ENCODE measurements around the gene LPCAT1. TPM values are rescaled to one million over a fixed set of nuclear protein-coding genes. Genes with fewer than 3 reads are reported as not detected.

Gene LPCAT1
- total RNA-seq, 5 donors from 2014 or later (not counting 1 experiment from before 2014, with no cell fraction given) = 27.9 to 57.7 (median 50.3) TPM

GRCh38 chr5:1485579-1486118 lies 38.1 kb downstream of the LPCAT1 start:
- Mint-ChIP-seq H3K9me3 (no peaks in the 10 kb centered on the region), H3K36me3 (peaks cover 19% of the 10 kb centered on the region), H3K27me3 (no peaks in the 10 kb centered on the region), H3K4me1 (peaks cover 6 to 18% (median 6%) of the 10 kb centered on the region in 3 donors), H3K4me3 (no peak overlapping the region), H3K27ac (no peak overlapping the region)
- H3K9me3 ChIP-seq = no peaks in the 10 kb centered on the region
- DNase-seq (no peak), ATAC-seq (replicated peaks in 1 of 4) (no peak)
- no peak overlapping the region for H3K27ac ChIP-seq (ENCODE audit: low read length)
- H3K4me3 ChIP-seq (ENCODE audit: control insufficient read depth in 1 of 2, extremely low read depth in 1 of 2, low read length in 1 of 2) = no peak overlapping the region
- peaks cover 0 to 28% of the 10 kb centered on the region in 2 experiments for H3K4me1 ChIP-seq (ENCODE audit: control insufficient read depth in 1 of 2, extremely low read depth in 1 of 2, insufficient read depth in 2 of 2, low read length in 2 of 2)
- POLR2A ChIA-PET = no interaction called here
- H3K27me3 ChIP-seq (replicated peaks in 1 of 2; ENCODE audit: control insufficient read depth in 2 of 2, extremely low read depth in 1 of 2, insufficient read depth in 2 of 2, low read length in 1 of 2) = no peaks in the 10 kb centered on the region
- CTCF ChIA-PET = no interaction called here
- WGBS (ENCODE audit: insufficient coverage) = 97% methylated on average over 13 of the region's 15 CpGs
- H3K36me3 ChIP-seq (ENCODE audit: control insufficient read depth in 2 of 2, extremely low read depth in 1 of 2, insufficient read depth in 1 of 2, low read length in 1 of 2) = peaks cover 15 to 46% of the 10 kb centered on the region in 2 donors

DNA sequence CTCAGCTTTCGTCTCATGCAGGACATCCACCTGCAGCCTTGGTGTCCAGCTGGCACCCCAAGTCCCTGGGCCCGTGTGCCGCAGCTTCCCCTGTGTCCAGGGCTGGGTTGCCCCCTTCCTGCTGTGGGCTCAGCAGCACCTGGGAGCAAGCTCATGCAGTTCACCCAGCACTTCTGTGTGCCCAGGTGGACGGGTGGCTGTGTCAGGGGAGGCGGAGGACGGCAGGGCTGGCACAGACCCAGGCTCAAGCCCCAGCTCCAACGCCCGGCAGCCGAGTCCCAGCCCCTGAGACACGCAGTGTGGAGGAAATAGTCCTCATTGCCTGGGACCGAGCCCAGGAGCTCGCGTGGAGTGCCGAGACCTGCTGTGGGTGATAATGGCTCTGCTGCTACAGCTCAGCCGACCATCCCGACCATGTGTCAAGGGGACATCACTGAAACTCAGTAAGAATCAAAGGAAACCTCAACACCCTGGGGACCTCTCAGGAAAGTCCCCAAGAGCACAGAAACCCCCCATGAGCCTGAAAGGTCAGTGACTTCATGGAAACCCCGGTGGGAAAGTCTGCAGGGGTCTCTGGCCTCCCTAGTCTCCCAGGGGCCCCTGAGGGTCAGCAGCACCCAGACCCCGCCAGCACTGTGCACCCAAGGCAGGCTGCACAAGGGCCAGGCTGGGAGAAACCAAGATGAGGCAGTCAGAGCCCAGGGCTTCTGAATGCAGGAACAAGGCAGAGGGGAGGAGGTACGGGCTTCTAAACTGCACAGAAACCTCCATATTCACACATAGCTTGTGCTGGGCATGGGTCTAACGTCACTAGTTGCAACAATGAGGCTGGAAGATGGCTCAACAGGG lies 38.8 kb downstream of the LPCAT1 start:
- Mint-ChIP-seq H3K27ac (peak overlapping the region in 1 of 2 donors; percentile 49), H3K27me3 (no peaks in the 10 kb centered on the region), H3K9me3 (no peaks in the 10 kb centered on the region), H3K4me1 (peaks cover 6 to 21% (median 9%) of the 10 kb centered on the region in 3 donors), H3K36me3 (peaks cover 19% of the 10 kb centered on the region), H3K4me3 (no peak overlapping the region)
- no peak overlapping the region for H3K27ac ChIP-seq (ENCODE audit: low read length)
- H3K4me3 ChIP-seq (ENCODE audit: control insufficient read depth in 1 of 2, extremely low read depth in 1 of 2, low read length in 1 of 2) = no peak overlapping the region
- ATAC-seq (replicated peaks in 1 of 4) (no peak), DNase-seq (no peak)
- peaks cover 0 to 28% of the 10 kb centered on the region in 2 experiments for H3K4me1 ChIP-seq (ENCODE audit: control insufficient read depth in 1 of 2, extremely low read depth in 1 of 2, insufficient read depth in 2 of 2, low read length in 2 of 2)
- H3K9me3 ChIP-seq = no peaks in the 10 kb centered on the region
- 76% methylated on average over 16 of the region's 20 CpGs for WGBS (ENCODE audit: insufficient coverage)
- ChIA-PET POLR2A (no interaction called here), CTCF (no interaction called here)
- H3K36me3 ChIP-seq (ENCODE audit: control insufficient read depth in 2 of 2, extremely low read depth in 1 of 2, insufficient read depth in 1 of 2, low read length in 1 of 2) = peaks cover 15 to 46% of the 10 kb centered on the region in 2 donors
- H3K27me3 ChIP-seq (replicated peaks in 1 of 2; ENCODE audit: control insufficient read depth in 2 of 2, extremely low read depth in 1 of 2, insufficient read depth in 2 of 2, low read length in 1 of 2) = no peaks in the 10 kb centered on the region

- H3K9me3 ChIP-seq = no peaks in the 10 kb centered on the region
- H3K27me3 ChIP-seq (replicated peaks in 1 of 2; ENCODE audit: control insufficient read depth in 2 of 2, extremely low read depth in 1 of 2, insufficient read depth in 2 of 2, low read length in 1 of 2) = no peaks in the 10 kb centered on the region
- no peak for ATAC-seq (replicated peaks in 1 of 4)
- Mint-ChIP-seq H3K4me3 (no peak overlapping the region), H3K27ac (no peak overlapping the region), H3K9me3 (no peaks in the 10 kb centered on the region), H3K4me1 (peaks cover 6 to 18% (median 10%) of the 10 kb centered on the region in 3 donors), H3K27me3 (no peaks in the 10 kb centered on the region), H3K36me3 (peaks cover 19% of the 10 kb centered on the region)
- no peak overlapping the region for H3K27ac ChIP-seq (ENCODE audit: low read length)
- no peak overlapping the region for H3K4me3 ChIP-seq (ENCODE audit: control insufficient read depth in 1 of 2, extremely low read depth in 1 of 2, low read length in 1 of 2)
- ChIA-PET POLR2A (no interaction called here), CTCF (no interaction called here)
- peaks cover 17 to 46% of the 10 kb centered on the region in 2 donors for H3K36me3 ChIP-seq (ENCODE audit: control insufficient read depth in 2 of 2, extremely low read depth in 1 of 2, insufficient read depth in 1 of 2, low read length in 1 of 2)
- peaks cover 0 to 26% of the 10 kb centered on the region in 2 experiments for H3K4me1 ChIP-seq (ENCODE audit: control insufficient read depth in 1 of 2, extremely low read depth in 1 of 2, insufficient read depth in 2 of 2, low read length in 2 of 2)
- 95% methylated on average over 23 of the region's 33 CpGs for WGBS (ENCODE audit: insufficient coverage)
- DNase-seq = no peak
These were observed 39.7 kb downstream of the LPCAT1 start for GRCh38 chr5:1483856-1484729.

- ATAC-seq (replicated peaks in 1 of 4) (no peak), DNase-seq (no peak)
- peaks cover 13% of the 10 kb centered on the region for H3K36me3 Mint-ChIP-seq
- ChIA-PET POLR2A (no interaction called here), CTCF (no interaction called here)
- peaks cover 6 to 14% (median 7%) of the 10 kb centered on the region in 3 donors for H3K4me1 Mint-ChIP-seq
- Histone ChIP-seq H3K36me3 (ENCODE audit: control insufficient read depth in 2 of 2, extremely low read depth in 1 of 2, insufficient read depth in 1 of 2, low read length in 1 of 2) (peaks cover 24 to 55% of the 10 kb centered on the region in 2 donors), H3K4me1 (ENCODE audit: control insufficient read depth in 1 of 2, extremely low read depth in 1 of 2, insufficient read depth in 2 of 2, low read length in 2 of 2) (peaks cover 0 to 19% of the 10 kb centered on the region in 2 experiments), H3K27ac (ENCODE audit: low read length) (no peak overlapping the region), H3K27me3 (replicated peaks in 1 of 2; ENCODE audit: control insufficient read depth in 2 of 2, extremely low read depth in 1 of 2, insufficient read depth in 2 of 2, low read length in 1 of 2) (no peaks in the 10 kb centered on the region), H3K9me3 (no peaks in the 10 kb centered on the region), H3K4me3 (ENCODE audit: control insufficient read depth in 1 of 2, extremely low read depth in 1 of 2, low read length in 1 of 2) (no peak overlapping the region)
- no peak overlapping the region for H3K4me3 Mint-ChIP-seq
- no peaks in the 10 kb centered on the region for H3K9me3 Mint-ChIP-seq
- no peaks in the 10 kb centered on the region for H3K27me3 Mint-ChIP-seq
- WGBS (ENCODE audit: insufficient coverage) = 95% methylated on average over 10 of the region's 13 CpGs
- H3K27ac Mint-ChIP-seq = no peak overlapping the region
These were observed 40.7 kb downstream of the LPCAT1 start for GRCh38 chr5:1483064-1483463.

DNA sequence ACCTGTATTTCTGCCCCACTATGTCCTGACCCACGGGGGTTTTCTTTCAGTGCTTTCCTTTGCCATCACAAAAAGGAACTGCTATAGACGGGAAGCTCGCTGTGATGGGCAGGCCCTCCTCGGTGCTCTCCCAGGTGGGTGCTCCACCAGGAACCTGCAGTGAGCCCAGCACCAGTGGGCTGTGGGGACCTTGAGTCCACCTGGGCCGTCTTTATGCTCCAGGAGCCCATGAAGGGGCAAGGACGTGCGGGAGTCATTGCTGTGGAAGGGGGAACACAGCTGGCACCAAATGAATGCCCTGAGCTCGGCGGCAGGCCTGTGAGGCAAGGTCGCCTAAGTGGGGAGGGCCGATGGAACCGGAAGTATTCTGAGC lies 41.8 kb downstream of the LPCAT1 start:
- Histone ChIP-seq H3K9me3 (no peaks in the 10 kb centered on the region), H3K4me1 (ENCODE audit: control insufficient read depth in 1 of 2, extremely low read depth in 1 of 2, insufficient read depth in 2 of 2, low read length in 2 of 2) (peaks cover 0 to 19% of the 10 kb centered on the region in 2 experiments), H3K27ac (ENCODE audit: low read length) (no peak overlapping the region), H3K36me3 (ENCODE audit: control insufficient read depth in 2 of 2, extremely low read depth in 1 of 2, insufficient read depth in 1 of 2, low read length in 1 of 2) (peaks cover 21 to 52% of the 10 kb centered on the region in 2 donors), H3K27me3 (replicated peaks in 1 of 2; ENCODE audit: control insufficient read depth in 2 of 2, extremely low read depth in 1 of 2, insufficient read depth in 2 of 2, low read length in 1 of 2) (no peaks in the 10 kb centered on the region), H3K4me3 (ENCODE audit: control insufficient read depth in 1 of 2, extremely low read depth in 1 of 2, low read length in 1 of 2) (no peak overlapping the region)
- ChIA-PET CTCF (no interaction called here), POLR2A (no interaction called here)
- Mint-ChIP-seq H3K27ac (no peak overlapping the region), H3K9me3 (no peaks in the 10 kb centered on the region), H3K4me3 (no peak overlapping the region), H3K4me1 (peaks cover 6 to 14% (median 7%) of the 10 kb centered on the region in 3 donors), H3K36me3 (peaks cover 12% of the 10 kb centered on the region), H3K27me3 (no peaks in the 10 kb centered on the region)
- DNase-seq = no peak
- WGBS (ENCODE audit: insufficient coverage) = 87% methylated on average over 12 of the region's 12 CpGs
- no peak for ATAC-seq (replicated peaks in 1 of 4)

DNA sequence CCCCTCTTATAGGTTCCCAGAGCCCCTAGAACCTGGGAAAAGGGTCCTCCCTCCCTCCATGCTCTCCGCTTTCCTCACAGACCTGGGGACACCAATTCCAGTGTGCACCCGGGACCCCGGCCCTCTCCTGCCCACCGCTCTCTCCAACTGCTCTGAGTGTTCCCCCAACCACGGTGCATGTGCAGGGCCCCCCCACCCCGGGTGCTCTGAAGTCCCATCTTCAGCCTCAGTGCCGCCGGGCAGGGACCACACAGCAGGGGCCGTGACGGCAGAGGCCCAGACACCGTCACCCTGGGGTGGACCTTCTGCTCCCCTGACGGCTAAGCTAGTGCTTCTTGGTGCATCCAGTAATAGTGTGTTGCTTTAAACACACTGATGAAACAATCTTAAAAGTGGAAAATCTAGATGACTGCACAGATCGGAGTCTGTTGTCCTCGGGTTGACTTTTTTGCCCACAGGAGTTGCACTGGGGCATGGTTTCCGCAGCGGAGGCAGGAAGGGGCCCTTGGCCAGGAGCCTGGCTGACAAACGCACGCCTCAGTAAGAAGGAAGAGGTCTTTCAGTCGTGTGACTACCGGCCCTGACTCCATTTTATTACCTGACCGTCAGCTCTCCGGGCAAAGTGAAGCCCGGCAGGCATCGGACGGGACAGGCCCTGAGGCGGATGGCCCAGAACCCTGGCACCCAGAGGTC lies 42.3 kb downstream of the LPCAT1 start:
- DNase-seq = no peak
- WGBS (ENCODE audit: insufficient coverage) = 90% methylated on average over 26 of the region's 26 CpGs
- Histone ChIP-seq H3K36me3 (ENCODE audit: control insufficient read depth in 2 of 2, extremely low read depth in 1 of 2, insufficient read depth in 1 of 2, low read length in 1 of 2) (peaks cover 23 to 52% of the 10 kb centered on the region in 2 donors), H3K27me3 (replicated peaks in 1 of 2; ENCODE audit: control insufficient read depth in 2 of 2, extremely low read depth in 1 of 2, insufficient read depth in 2 of 2, low read length in 1 of 2) (no peaks in the 10 kb centered on the region), H3K27ac (ENCODE audit: low read length) (no peak overlapping the region), H3K4me1 (ENCODE audit: control insufficient read depth in 1 of 2, extremely low read depth in 1 of 2, insufficient read depth in 2 of 2, low read length in 2 of 2) (peaks cover 0 to 19% of the 10 kb centered on the region in 2 experiments), H3K9me3 (no peaks in the 10 kb centered on the region), H3K4me3 (ENCODE audit: control insufficient read depth in 1 of 2, extremely low read depth in 1 of 2, low read length in 1 of 2) (no peak overlapping the region)
- POLR2A ChIA-PET = no interaction called here
- no peak for ATAC-seq (replicated peaks in 1 of 4)
- Mint-ChIP-seq H3K27ac (no peak overlapping the region), H3K36me3 (peaks cover 16% of the 10 kb centered on the region), H3K4me1 (peaks cover 6 to 14% (median 7%) of the 10 kb centered on the region in 3 donors), H3K27me3 (no peaks in the 10 kb centered on the region), H3K4me3 (no peak overlapping the region), H3K9me3 (no peaks in the 10 kb centered on the region)
- CTCF ChIA-PET = no interaction called here

All from T-cell (primary cell).